H9 (cell line): ENCODE measurements around the gene DAAM1. TPM values are rescaled to one million over a fixed set of nuclear protein-coding genes. Genes with fewer than 3 reads are reported as not detected.

Source experiments
- DNase-seq: peaks from one replicate; pipeline ENCODE4 v3.0.0-alpha.2; 2017
- H2AFZ ChIP-seq: one replicate; pipeline ENCODE4 v1.6.1; 2013; ENCODE audit warnings: mild to moderate bottlenecking, low read length, control low read depth, moderate library complexity
- H2AK5ac ChIP-seq: 2 replicates; pipeline ENCODE4 v1.6.1; 2013; ENCODE audit warnings: low read length, control low read depth, mixed read lengths; ENCODE audit not compliant: insufficient read length
- H2BK120ac ChIP-seq: one replicate; pipeline ENCODE4 v1.6.1; 2013; ENCODE audit warnings: low read depth, mild to moderate bottlenecking, low read length, control low read depth, inconsistent platforms; ENCODE audit not compliant: poor library complexity, severe bottlenecking
- H2BK12ac ChIP-seq: 2 replicates; pipeline ENCODE4 v1.6.1; 2013; ENCODE audit warnings: low read length, control low read depth, mixed read lengths, low read depth; ENCODE audit not compliant: insufficient read length
- H2BK15ac ChIP-seq: 2 replicates; pipeline ENCODE4 v1.6.1; 2013; ENCODE audit warnings: low read depth, low read length, control low read depth
- H2BK20ac ChIP-seq: one replicate; pipeline ENCODE4 v1.6.1; 2013; ENCODE audit warnings: low read depth, mild to moderate bottlenecking, low read length, control low read depth, inconsistent platforms; ENCODE audit not compliant: poor library complexity, severe bottlenecking
- H2BK5ac ChIP-seq: 2 replicates; pipeline ENCODE4 v1.6.1; 2013; ENCODE audit warnings: low read length, control low read depth, mixed read lengths; ENCODE audit not compliant: insufficient read length
- H3K14ac ChIP-seq: 2 replicates; pipeline ENCODE4 v1.6.1; 2013; ENCODE audit warnings: low read length, control low read depth; ENCODE audit not compliant: insufficient read depth
- H3K18ac ChIP-seq: 2 replicates; pipeline ENCODE4 v1.6.1; 2013; ENCODE audit warnings: low read depth, mild to moderate bottlenecking, mixed read lengths, low read length, control low read depth; ENCODE audit not compliant: insufficient read length
- H3K23ac ChIP-seq: 2 replicates; pipeline ENCODE4 v1.6.1; 2013; ENCODE audit warnings: low read length, control low read depth, mixed read lengths, low read depth; ENCODE audit not compliant: insufficient read length
- H3K23me2 ChIP-seq: 2 replicates; pipeline ENCODE4 v1.6.1; 2013; ENCODE audit warnings: low read depth, mild to moderate bottlenecking, mixed read lengths, low read length, control low read depth; ENCODE audit not compliant: insufficient read length, poor library complexity, severe bottlenecking
- H3K27ac ChIP-seq: 2 replicates; pipeline ENCODE4 v1.5.1; 2013; ENCODE audit warnings: low read length, control low read depth, mixed read lengths, low read depth; ENCODE audit not compliant: insufficient read length
- H3K27me3 ChIP-seq: 2 replicates; pipeline ENCODE4 v1.6.1; 2013; ENCODE audit warnings: low read length, control low read depth, inconsistent platforms; ENCODE audit not compliant: insufficient read depth
- H3K4ac ChIP-seq: 2 replicates; pipeline ENCODE4 v1.6.1; 2013; ENCODE audit warnings: low read depth, mild to moderate bottlenecking, control low read depth, inconsistent platforms, low read length, moderate library complexity
- H3K4me1 ChIP-seq: 2 replicates; pipeline ENCODE4 v1.6.1; 2013; ENCODE audit warnings: low read length, control low read depth, inconsistent platforms; ENCODE audit not compliant: insufficient read depth
- H3K4me2 ChIP-seq: 2 replicates; pipeline ENCODE4 v1.6.1; 2013; ENCODE audit warnings: low read length, control low read depth, mixed read lengths; ENCODE audit not compliant: insufficient read length, insufficient read depth
- H3K56ac ChIP-seq: 2 replicates; pipeline ENCODE4 v1.6.1; 2013; ENCODE audit warnings: low read depth, mild to moderate bottlenecking, mixed read lengths, low read length, control low read depth; ENCODE audit not compliant: insufficient read length
- H3K79me1 ChIP-seq: 2 replicates; pipeline ENCODE4 v1.6.1; 2013; ENCODE audit warnings: low read depth, mild to moderate bottlenecking, moderate library complexity, low read length, control low read depth, inconsistent platforms; ENCODE audit not compliant: insufficient read depth, poor library complexity, severe bottlenecking
- H3K79me2 ChIP-seq: 2 replicates; pipeline ENCODE4 v1.6.1; 2013; ENCODE audit warnings: low read length, control low read depth, inconsistent platforms; ENCODE audit not compliant: insufficient read depth
- H3K9ac ChIP-seq: 2 replicates; pipeline ENCODE4 v1.6.1; 2013; ENCODE audit warnings: low read length, control low read depth, mixed read lengths; ENCODE audit not compliant: insufficient read length; ENCODE audit errors: extremely low read depth
- H3K9me3 ChIP-seq: one replicate; pipeline ENCODE4 v1.6.1; 2013; ENCODE audit warnings: low read depth, low read length, inconsistent platforms; ENCODE audit not compliant: control insufficient read depth
- H3T11ph ChIP-seq: one replicate; pipeline ENCODE4 v1.6.1; 2013; ENCODE audit warnings: mild to moderate bottlenecking, low read length, control low read depth, inconsistent platforms
- H4K20me1 ChIP-seq: one replicate; pipeline ENCODE4 v1.6.1; 2013; ENCODE audit not compliant: control insufficient read depth, insufficient read length, insufficient read depth
- H4K5ac ChIP-seq: 2 replicates; pipeline ENCODE4 v1.6.1; 2013; ENCODE audit warnings: low read depth, mild to moderate bottlenecking, mixed read lengths, low read length, control low read depth; ENCODE audit not compliant: insufficient read length
- H4K8ac ChIP-seq: replicated peaks from 2 replicates; pipeline ENCODE4 v1.6.1; 2013; ENCODE audit warnings: low read length, control low read depth, mixed read lengths, low read depth; ENCODE audit not compliant: insufficient read length
- H4K91ac ChIP-seq: 2 replicates; pipeline ENCODE4 v1.6.1; 2013; ENCODE audit warnings: low read depth, mild to moderate bottlenecking, moderate library complexity, mixed read lengths, low read length, control low read depth; ENCODE audit not compliant: insufficient read length
- H3K27ac Mint-ChIP-seq, 3 experiments: 2 replicates in 2 of 3; 3 replicates in 1 of 3; pipeline ENCODE4 v1.8.0; 2020 to 2021; ENCODE audit warnings: mixed read lengths in 3 of 3, mild to moderate bottlenecking in 1 of 3, moderate library complexity in 1 of 3
- H3K27me3 Mint-ChIP-seq: 2 replicates; pipeline ENCODE4 v1.8.0; 2021; ENCODE audit warnings: low read depth, mild to moderate bottlenecking, moderate library complexity, mixed read lengths
- H3K36me3 Mint-ChIP-seq, 3 experiments: 2 replicates in 2 of 3; 3 replicates in 1 of 3; pipeline ENCODE4 v1.8.0; 2020 to 2021; ENCODE audit warnings: low read depth in 3 of 3, mixed read lengths in 3 of 3; ENCODE audit not compliant: insufficient read depth in 1 of 3
- H3K4me1 Mint-ChIP-seq, 2 experiments: 2 replicates each; pipeline ENCODE4 v1.8.0; 2020; ENCODE audit warnings: mixed read lengths in 2 of 2
- H3K4me3 Mint-ChIP-seq, 2 experiments: 2 replicates in 1 of 2; 3 replicates in 1 of 2; pipeline ENCODE4 v1.8.0; 2020 to 2021; ENCODE audit warnings: mild to moderate bottlenecking in 2 of 2, mixed read lengths in 2 of 2, moderate library complexity in 1 of 2
- H3K9me3 Mint-ChIP-seq, 2 experiments: 2 replicates in 1 of 2; 3 replicates in 1 of 2; pipeline ENCODE4 v1.8.0; 2020; ENCODE audit warnings: mild to moderate bottlenecking in 2 of 2, mixed read lengths in 2 of 2, moderate library complexity in 1 of 2
- WGBS: extraction: QIAGEN DNeasy Blood & Tissue Kit; methylation state at CpG from one replicate; pipeline ENCODE4 v1.1.7; 2013; ENCODE audit warnings: missing lambda C conversion rate, low lambda C conversion rate, mixed read lengths; ENCODE audit not compliant: insufficient read length; ENCODE audit errors: extremely low coverage; 5-methylcytosine and 5-hydroxymethylcytosine counted together
- total RNA-seq: library from RNA; stranded (reverse); gene quantifications from 2 replicates; pipeline ENCODE4 v1.2.1, GENCODE V29; 2021
- TF ChIP-seq, protein P1 (sequence below): fragments of 200-600 bp; sonication (generic); conservative IDR thresholded peaks from 3 replicates; pipeline ENCODE4 v1.8.0; 2021; ENCODE audit warnings: antibody characterized with exemption, mild to moderate bottlenecking

The DAAM1 gene
- total RNA-seq, 1 experiment from 2014 or later = 19.5 TPM

DNA sequence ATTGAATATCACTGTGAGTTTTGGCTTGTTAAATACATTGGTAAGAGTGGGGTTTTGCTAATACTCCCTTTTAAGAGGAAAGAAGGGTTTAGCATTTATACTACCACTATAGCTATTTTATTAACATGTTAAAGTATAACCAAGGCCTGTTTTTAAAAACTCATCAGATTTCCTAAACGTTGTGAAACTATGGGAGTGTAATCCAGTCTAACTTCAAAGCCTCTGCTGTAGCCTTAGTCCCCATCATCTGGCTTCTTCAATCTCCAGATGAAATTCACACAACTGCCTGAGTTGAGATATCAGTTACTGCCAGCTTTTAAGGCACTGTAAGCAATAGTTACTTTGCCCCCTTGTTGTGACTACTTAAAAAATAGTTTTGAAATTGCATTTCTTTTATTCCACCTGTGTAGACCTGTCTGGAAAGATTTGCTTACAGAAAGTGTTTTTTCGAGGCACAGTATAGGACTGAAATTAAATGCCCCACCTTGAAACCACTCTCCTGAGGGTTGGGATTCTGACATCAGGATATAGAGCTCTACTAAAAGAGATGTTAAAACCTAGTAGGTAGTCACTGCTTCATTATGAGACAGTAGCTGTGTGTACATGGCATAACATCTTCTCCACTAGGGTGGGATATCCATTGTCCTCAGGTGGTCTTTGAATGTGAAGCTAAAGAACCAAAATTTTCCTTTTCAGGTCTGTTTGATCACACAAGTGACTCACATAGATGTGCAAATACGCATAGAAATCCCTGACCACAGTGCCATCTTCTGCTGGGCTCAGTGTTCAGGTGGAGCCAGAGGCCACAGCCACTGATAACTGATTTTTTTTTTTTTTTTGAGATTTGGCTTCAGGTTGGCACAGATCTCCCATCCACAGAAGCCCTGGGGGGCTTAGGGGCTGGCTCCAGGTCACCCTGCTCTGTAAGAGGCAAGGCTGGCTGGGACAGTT is 125.5 kb downstream of the DAAM1 start:
- Histone ChIP-seq H2BK5ac (no peak overlapping the region), H3T11ph (no peak overlapping the region), H3K4me2 (no peak overlapping the region), H3K79me1 (no peaks in the 10 kb centered on the region), H3K14ac (no peak overlapping the region), H3K27ac (no peak overlapping the region), H3K9me3 (no peaks in the 10 kb centered on the region), H4K8ac (no peak overlapping the region), H2BK120ac (no peak overlapping the region), H2BK20ac (no peak overlapping the region), H3K56ac (no peak overlapping the region), H3K23ac (no peak overlapping the region), H3K4ac (no peak overlapping the region), H3K79me2 (no peaks in the 10 kb centered on the region), H2BK15ac (no peak overlapping the region), H2AK5ac (no peak overlapping the region), H4K91ac (no peak overlapping the region), H4K5ac (no peak overlapping the region), H3K23me2 (no peaks in the 10 kb centered on the region), H3K18ac (no peak overlapping the region), H2AFZ (no peak overlapping the region), H3K4me1 (no peaks in the 10 kb centered on the region), H3K9ac (no peak overlapping the region), H2BK12ac (no peak overlapping the region), H3K27me3 (no peaks in the 10 kb centered on the region), H4K20me1 (no peaks in the 10 kb centered on the region)
- no CpG with 5 or more reads among the region's 3 CpGs for WGBS
- TF ChIP-seq, protein P1, sequence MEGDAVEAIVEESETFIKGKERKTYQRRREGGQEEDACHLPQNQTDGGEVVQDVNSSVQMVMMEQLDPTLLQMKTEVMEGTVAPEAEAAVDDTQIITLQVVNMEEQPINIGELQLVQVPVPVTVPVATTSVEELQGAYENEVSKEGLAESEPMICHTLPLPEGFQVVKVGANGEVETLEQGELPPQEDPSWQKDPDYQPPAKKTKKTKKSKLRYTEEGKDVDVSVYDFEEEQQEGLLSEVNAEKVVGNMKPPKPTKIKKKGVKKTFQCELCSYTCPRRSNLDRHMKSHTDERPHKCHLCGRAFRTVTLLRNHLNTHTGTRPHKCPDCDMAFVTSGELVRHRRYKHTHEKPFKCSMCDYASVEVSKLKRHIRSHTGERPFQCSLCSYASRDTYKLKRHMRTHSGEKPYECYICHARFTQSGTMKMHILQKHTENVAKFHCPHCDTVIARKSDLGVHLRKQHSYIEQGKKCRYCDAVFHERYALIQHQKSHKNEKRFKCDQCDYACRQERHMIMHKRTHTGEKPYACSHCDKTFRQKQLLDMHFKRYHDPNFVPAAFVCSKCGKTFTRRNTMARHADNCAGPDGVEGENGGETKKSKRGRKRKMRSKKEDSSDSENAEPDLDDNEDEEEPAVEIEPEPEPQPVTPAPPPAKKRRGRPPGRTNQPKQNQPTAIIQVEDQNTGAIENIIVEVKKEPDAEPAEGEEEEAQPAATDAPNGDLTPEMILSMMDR = no peak
- no peak for DNase-seq
- Mint-ChIP-seq H3K9me3 (no peaks in the 10 kb centered on the region), H3K27ac (no peak overlapping the region), H3K27me3 (no peaks in the 10 kb centered on the region), H3K36me3 (no peaks in the 10 kb centered on the region), H3K4me1 (0 out of 4 replicates have a peak, but pooled peaks cover 0 to 3% of the 10 kb centered on the region in 2 experiments), H3K4me3 (no peak overlapping the region)
